IMR-90 (cell line): Measurements from ENCODE around the gene RAI1. TPM values are rescaled to one million over a fixed set of nuclear protein-coding genes. Genes with fewer than 3 reads are reported as not detected.

ENCODE experiments used
- ATAC-seq: fragments of 200-7000 bp; cut with Tn5 transposase; 2 replicates; pipeline ENCODE4 v1.9.1; 2020; ENCODE audit warnings: low read depth, mild to moderate bottlenecking, moderate library complexity
- BruUV-seq: library from RNA; stranded (reverse); fragments of 400-500 nt; replicated peaks from 2 replicates; lab custom pipeline; 2021; lab: Mats Ljungman, UMichigan
- CTCF ChIA-PET: fragments of 300-600 bp; formaldehyde crosslinking; extraction: SDS; loops from one replicate; lab custom pipeline; 2021; ENCODE audit warnings: antibody characterized with exemption; lab: Yijun Ruan, JAX
- POLR2A ChIA-PET: fragments of 300-600 bp; sonication (Branson Sonifier 250); formaldehyde crosslinking; loops from one replicate; lab custom pipeline; 2022; ENCODE audit warnings: antibody characterized with exemption; ENCODE audit not compliant: unreplicated experiment; lab: Charles Lee
- DNase-seq: peaks from one replicate; pipeline ENCODE4 v3.0.0; 2013
- H2AFZ ChIP-seq: replicated peaks from 2 replicates; pipeline ENCODE3; 2013; ENCODE audit warnings: low read length, mild to moderate bottlenecking; ENCODE audit not compliant: poor library complexity
- H2AK5ac ChIP-seq: 2 replicates; pipeline ENCODE4 v1.6.1; 2013; ENCODE audit warnings: low read depth, low read length, inconsistent platforms
- H2AK9ac ChIP-seq: replicated peaks from 2 replicates; pipeline ENCODE3; 2013; ENCODE audit warnings: mild to moderate bottlenecking, low read depth, low read length, moderate library complexity; ENCODE audit not compliant: poor library complexity
- H2BK120ac ChIP-seq: 2 replicates; pipeline ENCODE4 v1.6.1; 2013; ENCODE audit warnings: low read depth, low read length, inconsistent platforms
- H2BK15ac ChIP-seq: 3 replicates; pipeline ENCODE4 v1.6.1; 2013; ENCODE audit warnings: low read depth, low read length, inconsistent platforms
- H2BK20ac ChIP-seq: 2 replicates; pipeline ENCODE4 v1.6.1; 2013; ENCODE audit warnings: low read depth, mild to moderate bottlenecking, inconsistent platforms, low read length, moderate library complexity
- H2BK5ac ChIP-seq: 2 replicates; pipeline ENCODE4 v1.6.1; 2013; ENCODE audit warnings: mild to moderate bottlenecking, low read depth, low read length, inconsistent platforms; ENCODE audit not compliant: poor library complexity, severe bottlenecking
- H3K14ac ChIP-seq: replicated peaks from 2 replicates; pipeline ENCODE4 v1.6.1; 2013; ENCODE audit warnings: low read depth, low read length, inconsistent platforms
- H3K18ac ChIP-seq: 2 replicates; pipeline ENCODE4 v1.6.1; 2013; ENCODE audit warnings: low read depth, low read length, control low read depth
- H3K23ac ChIP-seq: 2 replicates; pipeline ENCODE4 v1.6.1; 2013; ENCODE audit warnings: low read depth, low read length, inconsistent platforms
- H3K27ac ChIP-seq: 2 replicates; pipeline ENCODE4 v1.5.1; 2013; ENCODE audit warnings: mild to moderate bottlenecking, control low read depth, low read length; ENCODE audit not compliant: insufficient read depth
- H3K27me3 ChIP-seq: 2 replicates; pipeline ENCODE4 v1.6.1; 2013; ENCODE audit warnings: low read length; ENCODE audit not compliant: control insufficient read depth, insufficient read depth
- H3K36me3 ChIP-seq: 2 replicates; pipeline ENCODE4 v1.6.1; 2013; ENCODE audit warnings: low read length, mixed read lengths; ENCODE audit not compliant: control insufficient read depth, insufficient read depth
- H3K4ac ChIP-seq: 2 replicates; pipeline ENCODE4 v1.6.1; 2013; ENCODE audit warnings: low read depth, low read length, inconsistent platforms
- H3K4me1 ChIP-seq: 2 replicates; pipeline ENCODE4 v1.6.1; 2013; ENCODE audit warnings: low read length, mixed read lengths; ENCODE audit not compliant: control insufficient read depth, insufficient read depth
- H3K4me2 ChIP-seq: 2 replicates; pipeline ENCODE4 v1.6.1; 2013; ENCODE audit warnings: low read depth, mild to moderate bottlenecking, control low read depth, low read length, moderate library complexity
- H3K4me3 ChIP-seq: 2 replicates; pipeline ENCODE4 v1.5.1; 2013; ENCODE audit warnings: low read depth, mild to moderate bottlenecking, control low read depth, low read length, moderate library complexity; ENCODE audit not compliant: insufficient read depth
- H3K56ac ChIP-seq: 2 replicates; pipeline ENCODE4 v1.6.1; 2013; ENCODE audit warnings: low read length, inconsistent platforms; ENCODE audit not compliant: insufficient read depth; ENCODE audit errors: extremely low read depth
- H3K79me1 ChIP-seq, 2 experiments: 2 replicates each; pipeline ENCODE4 v1.6.1; 2013; ENCODE audit warnings: low read length in 2 of 2, inconsistent platforms in 1 of 2, low read depth in 1 of 2
- H3K9ac ChIP-seq: 2 replicates; pipeline ENCODE4 v1.6.1; 2013; ENCODE audit warnings: low read depth, low read length, control low read depth
- H3K9me1 ChIP-seq: 2 replicates; pipeline ENCODE4 v1.6.1; 2013; ENCODE audit warnings: low read length, inconsistent platforms; ENCODE audit not compliant: insufficient read depth
- H3K9me3 ChIP-seq: 2 replicates; pipeline ENCODE4 v1.6.1; 2013; ENCODE audit warnings: low read length; ENCODE audit not compliant: control insufficient read depth, insufficient read depth
- H4K20me1 ChIP-seq: 2 replicates; pipeline ENCODE4 v1.6.1; 2013; ENCODE audit warnings: low read length, inconsistent platforms; ENCODE audit not compliant: insufficient read depth
- H4K5ac ChIP-seq: 2 replicates; pipeline ENCODE4 v1.6.1; 2013; ENCODE audit warnings: mild to moderate bottlenecking, low read depth, low read length, control low read depth
- H4K8ac ChIP-seq, 2 experiments: 2 replicates each; pipeline ENCODE4 v1.6.1; 2013; ENCODE audit warnings: low read depth in 2 of 2, low read length in 2 of 2, control low read depth in 1 of 2, inconsistent platforms in 1 of 2
- H4K91ac ChIP-seq: 2 replicates; pipeline ENCODE4 v1.6.1; 2013; ENCODE audit warnings: low read depth, low read length, inconsistent platforms; ENCODE audit not compliant: insufficient read depth
- MAZ ChIP-seq: IDR thresholded peaks from 2 replicates; pipeline ENCODE4 v1.6.1; 2012; ENCODE audit warnings: low read depth, mild to moderate bottlenecking, low read length, improper control_type of control experiment, moderate library complexity, borderline replicate concordance
- MXI1 ChIP-seq: IDR thresholded peaks from 2 replicates; pipeline ENCODE4 v1.6.1; 2012; ENCODE audit warnings: low read depth, mild to moderate bottlenecking, low read length, moderate library complexity, borderline replicate concordance
- RAD21 ChIP-seq: IDR thresholded peaks from 2 replicates; pipeline ENCODE4 v1.6.1; 2012; ENCODE audit warnings: low read length, improper control_type of control experiment
- RCOR1 ChIP-seq: IDR thresholded peaks from 2 replicates; pipeline ENCODE4 v1.6.1; 2012; ENCODE audit warnings: mild to moderate bottlenecking, low read length, improper control_type of control experiment; ENCODE audit not compliant: insufficient replicate concordance
- WGBS, 2 experiments: methylation state at CpG; one replicate each; pipeline versions ENCODE4 v1.1.5 to v1.1.7; 2013; ENCODE audit warnings: missing lambda C conversion rate in 2 of 2; ENCODE audit not compliant: insufficient read length in 1 of 2; ENCODE audit errors: extremely low coverage in 2 of 2; 5-methylcytosine and 5-hydroxymethylcytosine counted together
- dilution Hi-C: fragments of 300-500 bp; cut with HindIII; formaldehyde crosslinking; loops from one replicate; pipeline ENCODE4 v1.14.3; 2018; ENCODE audit warnings: low sequenced_read_pairs; ENCODE audit not compliant: unreplicated experiment
- in situ Hi-C: fragments of 300-500 bp; cut with MboI; formaldehyde crosslinking; loops from 3 replicates; pipeline ENCODE4 v1.14.3; 2019; ENCODE audit warnings: low sequenced_read_pairs, inconsistent platforms, mixed read lengths
- intact Hi-C: fragments of 100-400 bp; cut with micrococcal nuclease; formaldehyde crosslinking; loops from 2 replicates; pipeline ENCODE4 v1.10.0; 2022
- polyA plus RNA-seq, 3 experiments: library from polyadenylated mRNA; depleted of rRNA; stranded (reverse); fragments of >200 nt; gene quantifications; 2 replicates each; pipeline ENCODE4 v1.2.3, GENCODE V29; 2012; ENCODE audit warnings: low replicate concordance in 1 of 3
- total RNA-seq: library from RNA; depleted of rRNA; stranded (reverse); fragments of >200 nt; gene quantifications from 2 replicates; pipeline ENCODE4 v1.2.3, GENCODE V29; 2012

Gene RAI1
- total and polyA plus RNA-seq, 2 of the 4 experiments (the other 2 are of a cell fraction): 1.8 to 10.5 TPM

DNA sequence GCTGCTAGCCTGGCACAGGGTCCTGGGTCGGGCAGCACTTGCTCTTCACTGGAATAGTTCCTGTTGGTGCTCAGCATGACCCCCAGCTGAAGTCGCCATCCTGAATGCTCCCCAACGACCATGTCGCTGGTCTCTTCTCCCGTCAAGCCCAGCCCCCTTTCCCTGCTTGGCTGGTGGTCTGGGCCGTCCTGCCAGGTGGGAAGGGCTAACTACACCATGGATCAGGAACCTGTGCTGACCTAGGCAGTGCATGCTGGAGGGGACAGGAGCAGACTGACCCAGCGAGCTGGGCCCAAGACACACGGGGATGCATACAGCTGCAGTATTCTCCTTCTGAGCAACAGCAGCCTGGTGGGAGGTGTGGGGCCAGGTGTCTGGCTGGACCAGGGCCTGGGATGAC lies 164.7 kb downstream of the RAI1 start:
- in situ Hi-C loops (no loop called here), dilution Hi-C loops (no loop called here), intact Hi-C loops (no loop called here)
- TF ChIP-seq MAZ (no peak), RCOR1 (no peak), RAD21 (no peak), MXI1 (no peak)
- Histone ChIP-seq H3K4ac (no peak overlapping the region), H3K18ac (no peak overlapping the region), H3K23ac (no peak overlapping the region), H3K9me1 (peaks cover 10% of the 10 kb centered on the region), H3K14ac (no peak overlapping the region), H4K91ac (no peak overlapping the region), H3K9me3 (no peaks in the 10 kb centered on the region), H3K4me3 (no peak overlapping the region), H3K4me2 (no peak overlapping the region), H2BK5ac (no peak overlapping the region), H4K20me1 (no peaks in the 10 kb centered on the region), H2BK15ac (no peak overlapping the region), H3K27ac (no peak overlapping the region), H2AK5ac (no peak overlapping the region), H2BK20ac (no peak overlapping the region), H3K56ac (no peak overlapping the region), H4K5ac (no peak overlapping the region), H2AFZ (no peak overlapping the region), H3K36me3 (peaks cover 11% of the 10 kb centered on the region; the same call in 1 of the 2 replicates), H2BK120ac (no peak overlapping the region), H3K4me1 (peaks cover 9% of the 10 kb centered on the region), H4K8ac (no peak overlapping the region), H3K79me1 (no peaks in the 10 kb centered on the region), H2AK9ac (no peak overlapping the region), H3K27me3 (no peaks in the 10 kb centered on the region), H3K9ac (no peak overlapping the region)
- no peak for ATAC-seq
- POLR2A ChIA-PET: no interaction called here
- WGBS, 2 experiments: 67% methylated on average over 1 of the region's 8 CpGs; no CpG with 5 or more reads in 1 of the 2 experiments
- CTCF ChIA-PET: no interaction called here
- DNase-seq: no peak
- no TSS peak for BruUV-seq
